HepG2 (cell line): ENCODE measurements around the gene FUOM. TPM values are rescaled to one million over a fixed set of nuclear protein-coding genes. Genes with fewer than 3 reads are reported as not detected.

Experiments
- ATRX ChIP-seq: sonication (generic); formaldehyde crosslinking; IDR thresholded peaks from 2 replicates; pipeline ENCODE4 v1.4.0; 2020; ENCODE audit warnings: missing genetic modification reagents, borderline replicate concordance
- FOXM1 ChIP-seq: sonication (generic); formaldehyde crosslinking; IDR thresholded peaks from 2 replicates; pipeline ENCODE4 v1.5.0; 2020; ENCODE audit warnings: missing genetic modification reagents
- HMG20B ChIP-seq: conservative IDR thresholded peaks from 2 replicates; pipeline ENCODE4 v1.6.1; 2016; ENCODE audit warnings: missing genetic modification reagents, missing compliant biosample characterization
- NBN ChIP-seq: fragments of 450-650 bp; conservative IDR thresholded peaks from 2 replicates; pipeline ENCODE4 v1.6.1; 2017
- PHF21A ChIP-seq: sonication (generic); formaldehyde crosslinking; IDR thresholded peaks from 2 replicates; pipeline ENCODE4 v1.5.0; 2020; ENCODE audit warnings: mild to moderate bottlenecking, missing genetic modification reagents
- RELA ChIP-seq: sonication (generic); formaldehyde crosslinking; IDR thresholded peaks from 2 replicates; pipeline ENCODE4 v1.4.0; 2020; ENCODE audit warnings: missing genetic modification reagents
- SIN3A ChIP-seq: IDR thresholded peaks from 2 replicates; pipeline ENCODE4 v1.6.1; 2011; ENCODE audit warnings: low read depth, mild to moderate bottlenecking, control low read depth, low read length, borderline replicate concordance
- TAF15 ChIP-seq: fragments of 200-400 bp; formaldehyde crosslinking; IDR thresholded peaks from one replicate; pipeline ENCODE4 v1.6.1; 2018; ENCODE audit warnings: mild to moderate bottlenecking, low read depth, low read length; ENCODE audit not compliant: poor library complexity, severe bottlenecking
- TP53 ChIP-seq: sonication (generic); formaldehyde crosslinking; conservative IDR thresholded peaks from 2 replicates; pipeline ENCODE4 v1.4.0; 2020; ENCODE audit warnings: missing genetic modification reagents
- ZNF335 ChIP-seq: sonication (generic); formaldehyde crosslinking; IDR thresholded peaks from 2 replicates; pipeline ENCODE4 v1.4.0; 2020; ENCODE audit warnings: missing genetic modification reagents
- ZNF546 ChIP-seq: sonication (generic); formaldehyde crosslinking; conservative IDR thresholded peaks from 2 replicates; pipeline ENCODE4 v1.8.1; 2023; ENCODE audit warnings: mild to moderate bottlenecking, missing genetic modification reagents
- ZNF883 ChIP-seq: sonication (generic); formaldehyde crosslinking; IDR thresholded peaks from 2 replicates; pipeline ENCODE4 v1.5.1; 2020; ENCODE audit warnings: mild to moderate bottlenecking, missing genetic modification reagents; ENCODE audit errors: not compliant biosample characterization
- polyA plus RNA-seq, 8 experiments: library from polyadenylated mRNA; depleted of rRNA in 3 of 8; stranded (reverse) in 7 of 8; unstranded in 1 of 8; fragments of >200 nt; fragmentation: Illumina TruSeq in 4 of 8; extraction: Trizol in 4 of 8; gene quantifications; 2 replicates each; pipeline versions ENCODE4 v1.2.1 to v1.2.3, GENCODE V29; 2011 to 2016; ENCODE audit warnings: low read depth in 4 of 8, missing spikeins in 1 of 8, mixed read lengths in 1 of 8; ENCODE audit not compliant: insufficient read depth in 1 of 8
- total RNA-seq, 5 experiments: library from RNA; depleted of rRNA; stranded (reverse); fragments of >200 nt; fragmentation: Illumina TruSeq; extraction: Trizol; gene quantifications; 2 replicates each; pipeline ENCODE4 v1.2.3, GENCODE V29; 2016; ENCODE audit warnings: low read depth in 1 of 5
- TF ChIP-seq, protein P1 (sequence below): sonication (generic); formaldehyde crosslinking; conservative IDR thresholded peaks from 2 replicates; pipeline ENCODE4 v1.4.0; 2020; ENCODE audit warnings: missing genetic modification reagents
- TF ChIP-seq, protein P2 (sequence below): sonication (generic); formaldehyde crosslinking; IDR thresholded peaks from 2 replicates; pipeline ENCODE4 v1.5.0; 2020; ENCODE audit warnings: missing genetic modification reagents
- TF ChIP-seq, protein P3 (sequence below): sonication (generic); formaldehyde crosslinking; IDR thresholded peaks from 2 replicates; pipeline ENCODE4 v1.5.1; 2020; ENCODE audit warnings: missing genetic modification reagents, mild to moderate bottlenecking, borderline replicate concordance
- TF ChIP-seq, protein P4 (sequence below): IDR thresholded peaks from 2 replicates; pipeline ENCODE4 v1.6.1; 2016; ENCODE audit warnings: low read depth, control low read depth
- TF ChIP-seq, protein P5 (sequence below): sonication (generic); formaldehyde crosslinking; IDR thresholded peaks from 2 replicates; pipeline ENCODE4 v1.4.0; 2020; ENCODE audit warnings: missing genetic modification reagents
- TF ChIP-seq, protein P6 (sequence below): sonication (generic); formaldehyde crosslinking; IDR thresholded peaks from 2 replicates; pipeline ENCODE4 v1.8.1; 2023; ENCODE audit warnings: mild to moderate bottlenecking, missing genetic modification reagents

Gene FUOM
- total and polyA plus RNA-seq, 2 of the 13 experiments (the other 11 are each of a cell fraction or from before 2014, with no cell fraction given), result 27.5 to 60.4 TPM

DNA sequence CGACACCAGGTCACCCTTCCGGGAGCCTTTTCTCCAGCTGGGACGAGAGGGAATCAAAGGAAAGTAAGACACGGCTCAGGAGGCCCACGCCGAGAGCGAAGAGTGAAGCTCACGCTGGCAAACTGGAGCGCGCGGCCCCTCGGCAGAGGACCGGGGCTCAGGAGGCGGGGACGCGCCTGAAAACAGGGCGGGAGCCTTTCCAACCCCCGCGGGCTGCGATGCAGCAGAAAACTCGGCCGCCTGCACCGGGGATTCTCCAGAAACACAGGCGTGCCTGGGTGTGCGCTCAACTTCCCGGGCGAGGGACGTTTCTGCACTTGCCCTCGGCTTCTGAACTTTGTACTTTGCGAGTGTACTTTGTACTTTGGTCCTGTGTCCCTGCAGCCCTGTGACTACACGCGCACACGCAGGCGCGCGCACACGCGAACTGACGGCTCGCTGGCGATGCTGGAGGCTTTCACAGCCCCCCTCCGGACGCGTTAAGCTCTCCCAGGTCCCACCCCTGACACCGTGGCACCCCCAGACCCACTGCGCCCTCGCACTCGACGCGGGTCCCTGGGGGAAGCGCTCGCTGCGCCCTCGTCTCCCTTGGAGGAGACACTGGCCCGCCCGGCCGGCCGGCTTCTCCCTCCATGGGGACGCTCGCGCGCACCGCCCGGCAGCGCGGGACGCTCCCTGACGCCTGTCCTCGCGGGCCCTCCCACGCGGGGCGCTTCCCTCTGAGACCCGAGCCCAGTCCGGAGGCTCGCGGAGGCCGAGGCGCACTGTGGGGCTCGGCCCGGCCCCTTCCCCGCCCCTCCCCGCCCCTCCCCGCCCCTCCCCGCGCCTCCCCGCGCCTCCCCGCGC, 20.7 kb upstream of the FUOM start (continued):
- TF ChIP-seq, protein P1, sequence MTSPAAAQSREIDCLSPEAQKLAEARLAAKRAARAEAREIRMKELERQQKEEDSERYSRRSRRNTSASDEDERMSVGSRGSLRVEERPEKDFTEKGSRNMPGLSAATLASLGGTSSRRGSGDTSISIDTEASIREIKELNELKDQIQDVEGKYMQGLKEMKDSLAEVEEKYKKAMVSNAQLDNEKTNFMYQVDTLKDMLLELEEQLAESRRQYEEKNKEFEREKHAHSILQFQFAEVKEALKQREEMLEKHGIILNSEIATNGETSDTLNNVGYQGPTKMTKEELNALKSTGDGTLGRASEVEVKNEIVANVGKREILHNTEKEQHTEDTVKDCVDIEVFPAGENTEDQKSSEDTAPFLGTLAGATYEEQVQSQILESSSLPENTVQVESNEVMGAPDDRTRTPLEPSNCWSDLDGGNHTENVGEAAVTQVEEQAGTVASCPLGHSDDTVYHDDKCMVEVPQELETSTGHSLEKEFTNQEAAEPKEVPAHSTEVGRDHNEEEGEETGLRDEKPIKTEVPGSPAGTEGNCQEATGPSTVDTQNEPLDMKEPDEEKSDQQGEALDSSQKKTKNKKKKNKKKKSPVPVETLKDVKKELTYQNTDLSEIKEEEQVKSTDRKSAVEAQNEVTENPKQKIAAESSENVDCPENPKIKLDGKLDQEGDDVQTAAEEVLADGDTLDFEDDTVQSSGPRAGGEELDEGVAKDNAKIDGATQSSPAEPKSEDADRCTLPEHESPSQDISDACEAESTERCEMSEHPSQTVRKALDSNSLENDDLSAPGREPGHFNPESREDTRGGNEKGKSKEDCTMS, result no peak
- TF ChIP-seq PHF21A (peak; percentile 65), HMG20B (no peak), ZNF883 (no peak), ZNF546 (CRISPR knock-in tag) (no peak), TAF15 (no peak), NBN (no peak), ZNF335 (CRISPR knock-in tag) (no peak), RELA (CRISPR knock-in tag) (no peak), FOXM1 (CRISPR knock-in tag) (no peak), TP53 (CRISPR knock-in tag) (0 out of 2 replicates have a peak, but pooled peaks have one; percentile 58), ATRX (CRISPR knock-in tag) (no peak), SIN3A (peak; percentile 66; the same call in 1 of the 2 replicates)
- TF ChIP-seq, protein P2, sequence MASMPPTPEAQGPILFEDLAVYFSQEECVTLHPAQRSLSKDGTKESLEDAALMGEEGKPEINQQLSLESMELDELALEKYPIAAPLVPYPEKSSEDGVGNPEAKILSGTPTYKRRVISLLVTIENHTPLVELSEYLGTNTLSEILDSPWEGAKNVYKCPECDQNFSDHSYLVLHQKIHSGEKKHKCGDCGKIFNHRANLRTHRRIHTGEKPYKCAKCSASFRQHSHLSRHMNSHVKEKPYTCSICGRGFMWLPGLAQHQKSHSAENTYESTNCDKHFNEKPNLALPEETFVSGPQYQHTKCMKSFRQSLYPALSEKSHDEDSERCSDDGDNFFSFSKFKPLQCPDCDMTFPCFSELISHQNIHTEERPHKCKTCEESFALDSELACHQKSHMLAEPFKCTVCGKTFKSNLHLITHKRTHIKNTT (CRISPR knock-in tag), result no peak
- TF ChIP-seq, protein P3, sequence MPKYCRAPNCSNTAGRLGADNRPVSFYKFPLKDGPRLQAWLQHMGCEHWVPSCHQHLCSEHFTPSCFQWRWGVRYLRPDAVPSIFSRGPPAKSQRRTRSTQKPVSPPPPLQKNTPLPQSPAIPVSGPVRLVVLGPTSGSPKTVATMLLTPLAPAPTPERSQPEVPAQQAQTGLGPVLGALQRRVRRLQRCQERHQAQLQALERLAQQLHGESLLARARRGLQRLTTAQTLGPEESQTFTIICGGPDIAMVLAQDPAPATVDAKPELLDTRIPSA, result no peak
- TF ChIP-seq, protein P4, sequence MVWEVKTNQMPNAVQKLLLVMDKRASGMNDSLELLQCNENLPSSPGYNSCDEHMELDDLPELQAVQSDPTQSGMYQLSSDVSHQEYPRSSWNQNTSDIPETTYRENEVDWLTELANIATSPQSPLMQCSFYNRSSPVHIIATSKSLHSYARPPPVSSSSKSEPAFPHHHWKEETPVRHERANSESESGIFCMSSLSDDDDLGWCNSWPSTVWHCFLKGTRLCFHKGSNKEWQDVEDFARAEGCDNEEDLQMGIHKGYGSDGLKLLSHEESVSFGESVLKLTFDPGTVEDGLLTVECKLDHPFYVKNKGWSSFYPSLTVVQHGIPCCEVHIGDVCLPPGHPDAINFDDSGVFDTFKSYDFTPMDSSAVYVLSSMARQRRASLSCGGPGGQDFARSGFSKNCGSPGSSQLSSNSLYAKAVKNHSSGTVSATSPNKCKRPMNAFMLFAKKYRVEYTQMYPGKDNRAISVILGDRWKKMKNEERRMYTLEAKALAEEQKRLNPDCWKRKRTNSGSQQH (CRISPR knock-in tag), result no peak
- TF ChIP-seq, protein P5, sequence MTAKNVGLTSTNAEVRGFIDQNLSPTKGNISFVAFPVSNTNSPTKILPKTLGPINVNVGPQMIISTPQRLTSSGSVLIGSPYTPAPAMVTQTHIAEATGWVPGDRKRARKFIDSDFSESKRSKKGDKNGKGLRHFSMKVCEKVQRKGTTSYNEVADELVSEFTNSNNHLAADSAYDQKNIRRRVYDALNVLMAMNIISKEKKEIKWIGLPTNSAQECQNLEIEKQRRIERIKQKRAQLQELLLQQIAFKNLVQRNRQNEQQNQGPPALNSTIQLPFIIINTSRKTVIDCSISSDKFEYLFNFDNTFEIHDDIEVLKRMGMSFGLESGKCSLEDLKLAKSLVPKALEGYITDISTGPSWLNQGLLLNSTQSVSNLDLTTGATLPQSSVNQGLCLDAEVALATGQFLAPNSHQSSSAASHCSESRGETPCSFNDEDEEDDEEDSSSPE (CRISPR knock-in tag), result peak; percentile 65; the same call in 1 of the 2 replicates
- TF ChIP-seq, protein P6, sequence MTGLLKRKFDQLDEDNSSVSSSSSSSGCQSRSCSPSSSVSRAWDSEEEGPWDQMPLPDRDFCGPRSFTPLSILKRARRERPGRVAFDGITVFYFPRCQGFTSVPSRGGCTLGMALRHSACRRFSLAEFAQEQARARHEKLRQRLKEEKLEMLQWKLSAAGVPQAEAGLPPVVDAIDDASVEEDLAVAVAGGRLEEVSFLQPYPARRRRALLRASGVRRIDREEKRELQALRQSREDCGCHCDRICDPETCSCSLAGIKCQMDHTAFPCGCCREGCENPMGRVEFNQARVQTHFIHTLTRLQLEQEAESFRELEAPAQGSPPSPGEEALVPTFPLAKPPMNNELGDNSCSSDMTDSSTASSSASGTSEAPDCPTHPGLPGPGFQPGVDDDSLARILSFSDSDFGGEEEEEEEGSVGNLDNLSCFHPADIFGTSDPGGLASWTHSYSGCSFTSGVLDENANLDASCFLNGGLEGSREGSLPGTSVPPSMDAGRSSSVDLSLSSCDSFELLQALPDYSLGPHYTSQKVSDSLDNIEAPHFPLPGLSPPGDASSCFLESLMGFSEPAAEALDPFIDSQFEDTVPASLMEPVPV, result peak; percentile 80; the same call in 1 of the 2 replicates
